C1 segment of cervical spinal cord (tissue), 14 donors: Measurements from ENCODE around the gene S100A13.
A peak's percentile ranks its signal among the peaks of the same experiment; 100 is the strongest.
"Not testable (repeated sequence)": the region's sequence is repeated elsewhere in the genome, so short reads cannot be mapped to it uniquely, and the experiment has no call there.

Experiments
- DNase-seq, 14 donors: peaks; one replicate each; lab custom pipeline; 2025; lab: John Stamatoyannopoulos, UW

Gene S100A13

GRCh38 chr1:153648000-153648643 is 20.8 kb upstream of the S100A13 start:
- no peak for DNase-seq

GRCh38 chr1:153647346-153647714 is 20.0 kb upstream of the S100A13 start:
- DNase-seq: no peak

GRCh38 chr1:153646672-153647345 is 19.5 kb upstream of the S100A13 start:
- DNase-seq: no peak

GRCh38 chr1:153643816-153644215 is 16.5 kb upstream of the S100A13 start:
- no peak for DNase-seq

- DNase-seq: no peak
These were observed 15.8 kb upstream of the S100A13 start for GRCh38 chr1:153643100-153643499.

GRCh38 chr1:153642161-153642560 is 14.9 kb upstream of the S100A13 start:
- no peak for DNase-seq

GRCh38 chr1:153640861-153641260 is 13.6 kb upstream of the S100A13 start:
- no peak for DNase-seq

- not testable (repeated sequence) for DNase-seq
These were observed 12.9 kb upstream of the S100A13 start for GRCh38 chr1:153640213-153640612.

GRCh38 chr1:153639280-153639679 is 12.0 kb upstream of the S100A13 start:
- no peak for DNase-seq

GRCh38 chr1:153638261-153638660 is 11.0 kb upstream of the S100A13 start:
- DNase-seq: no peak

GRCh38 chr1:153636312-153636711 is 9.0 kb upstream of the S100A13 start:
- no peak for DNase-seq

- no peak for DNase-seq
These were observed 8.6 kb upstream of the S100A13 start for GRCh38 chr1:153635872-153636271.

- DNase-seq: peak; percentile 68 to 98 (median 96)
These were observed 6.7 kb upstream of the S100A13 start, which contains the start of gene CHTOP for GRCh38 chr1:153633754-153634665. CHTOP (plus strand) TSS chr1:153634066; CDS start chr1:153636589, 2,523 bp downstream.

GRCh38 chr1:153633161-153633753 is 6.0 kb upstream of the S100A13 start:
- no peak for DNase-seq

GRCh38 chr1:153631047-153632022 is 4.0 kb upstream of the S100A13 start:
- DNase-seq: no peak

GRCh38 chr1:153630384-153630783 is 3.1 kb upstream of the S100A13 start:
- DNase-seq: peak in 1 of 14 donors; percentile 47

GRCh38 chr1:153629971-153630370 is 2.7 kb upstream of the S100A13 start:
- DNase-seq: peak in 10 of 14 donors; percentile 18 to 60 (median 38)

- DNase-seq: peak in 1 of 14 donors; percentile 60
These were observed 2.0 kb upstream of the S100A13 start for GRCh38 chr1:153629343-153629665.

GRCh38 chr1:153628638-153629342 is 1.5 kb upstream of the S100A13 start:
- peak in 2 of 14 donors; percentile 56 to 57 for DNase-seq
